Measurements from ENCODE around the gene MYO1B. TPM values are rescaled to one million over a fixed set of nuclear protein-coding genes. Genes with fewer than 3 reads are reported as not detected.

Gene MYO1B
- polyA plus RNA-seq, 1 donor (not counting 4 experiments of a cell fraction or from before 2014, with no cell fraction given): 277 TPM

DNA sequence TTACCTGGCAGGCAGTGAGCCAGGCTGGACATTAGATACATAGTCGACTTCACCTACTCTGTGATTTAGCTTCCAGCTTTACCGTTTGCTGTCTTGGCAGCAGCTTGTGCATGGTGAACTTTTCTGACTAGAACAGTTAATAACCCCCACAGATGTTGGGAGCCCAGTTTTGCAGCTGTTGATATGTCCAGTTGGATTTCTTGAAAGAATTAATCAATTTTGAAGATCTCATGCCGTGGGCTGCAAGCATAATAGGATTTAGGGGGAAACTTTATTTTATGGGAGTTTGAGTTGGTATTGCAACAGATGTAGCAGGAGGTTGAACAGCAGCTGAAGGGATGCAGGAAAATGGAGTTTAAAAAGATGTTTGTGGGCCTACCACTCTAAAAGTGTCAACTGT is 13.8 kb downstream of the MYO1B start:
- Histone ChIP-seq H3K9me3 (ENCODE audit: control insufficient read depth, low read depth, low read length) (no peaks in the 10 kb centered on the region), H3K9ac (ENCODE audit: control insufficient read depth, extremely low read depth, insufficient read depth, low read length) (no peak overlapping the region), H4K20me1 (ENCODE audit: control insufficient read depth, extremely low read depth, insufficient read depth, low read length) (peaks cover 26% of the 10 kb centered on the region), H3K9me1 (ENCODE audit: control insufficient read depth, extremely low read depth, insufficient read depth, low read length) (peaks cover 3% of the 10 kb centered on the region), H3K4me3 (ENCODE audit: control insufficient read depth in 2 of 3, extremely low read depth in 1 of 3, insufficient read depth in 2 of 3, low read depth in 1 of 3, low read length in 3 of 3) (no peak overlapping the region), H3K79me2 (ENCODE audit: control insufficient read depth, insufficient read depth, low read length) (peaks cover 100% of the 10 kb centered on the region), H3K4me1 (ENCODE audit: control insufficient read depth, extremely low read depth, insufficient read depth, low read length) (peaks cover 37% of the 10 kb centered on the region), H3K4me2 (ENCODE audit: control insufficient read depth, extremely low read depth, insufficient read depth, low read depth, low read length) (no peak overlapping the region), H3K27me3 (ENCODE audit: control insufficient read depth, extremely low read depth, insufficient read depth, low read length) (no peaks in the 10 kb centered on the region), H3K36me3 (ENCODE audit: control insufficient read depth in 2 of 2, extremely low read depth in 1 of 2, insufficient read depth in 2 of 2, low read length in 2 of 2) (peaks cover 2 to 19% of the 10 kb centered on the region in 2 experiments), H2AFZ (ENCODE audit: control insufficient read depth, low read length) (no peak overlapping the region), H3K27ac (ENCODE audit: control insufficient read depth, insufficient read depth, low read length) (no peak overlapping the region)
- TF ChIP-seq, protein P1, sequence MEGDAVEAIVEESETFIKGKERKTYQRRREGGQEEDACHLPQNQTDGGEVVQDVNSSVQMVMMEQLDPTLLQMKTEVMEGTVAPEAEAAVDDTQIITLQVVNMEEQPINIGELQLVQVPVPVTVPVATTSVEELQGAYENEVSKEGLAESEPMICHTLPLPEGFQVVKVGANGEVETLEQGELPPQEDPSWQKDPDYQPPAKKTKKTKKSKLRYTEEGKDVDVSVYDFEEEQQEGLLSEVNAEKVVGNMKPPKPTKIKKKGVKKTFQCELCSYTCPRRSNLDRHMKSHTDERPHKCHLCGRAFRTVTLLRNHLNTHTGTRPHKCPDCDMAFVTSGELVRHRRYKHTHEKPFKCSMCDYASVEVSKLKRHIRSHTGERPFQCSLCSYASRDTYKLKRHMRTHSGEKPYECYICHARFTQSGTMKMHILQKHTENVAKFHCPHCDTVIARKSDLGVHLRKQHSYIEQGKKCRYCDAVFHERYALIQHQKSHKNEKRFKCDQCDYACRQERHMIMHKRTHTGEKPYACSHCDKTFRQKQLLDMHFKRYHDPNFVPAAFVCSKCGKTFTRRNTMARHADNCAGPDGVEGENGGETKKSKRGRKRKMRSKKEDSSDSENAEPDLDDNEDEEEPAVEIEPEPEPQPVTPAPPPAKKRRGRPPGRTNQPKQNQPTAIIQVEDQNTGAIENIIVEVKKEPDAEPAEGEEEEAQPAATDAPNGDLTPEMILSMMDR (optimal IDR thresholded peaks at IDR 0.05 in 1 of 3, IDR thresholded peaks at IDR 0.05 in 1 of 3, conservative IDR thresholded peaks at IDR 0.05 in 1 of 3; ENCODE audit: extremely low read depth in 1 of 3, insufficient read depth in 2 of 3, low read length in 3 of 3): no peak
- FAIRE-seq (no peak), DNase-seq (ENCODE audit: low read depth, low spot score) (no peak)
- dilution Hi-C loops (cut with MboI; ENCODE audit: extremely low pct_ligation_motif_present, low sequenced_read_pairs): no loop called here

DNA sequence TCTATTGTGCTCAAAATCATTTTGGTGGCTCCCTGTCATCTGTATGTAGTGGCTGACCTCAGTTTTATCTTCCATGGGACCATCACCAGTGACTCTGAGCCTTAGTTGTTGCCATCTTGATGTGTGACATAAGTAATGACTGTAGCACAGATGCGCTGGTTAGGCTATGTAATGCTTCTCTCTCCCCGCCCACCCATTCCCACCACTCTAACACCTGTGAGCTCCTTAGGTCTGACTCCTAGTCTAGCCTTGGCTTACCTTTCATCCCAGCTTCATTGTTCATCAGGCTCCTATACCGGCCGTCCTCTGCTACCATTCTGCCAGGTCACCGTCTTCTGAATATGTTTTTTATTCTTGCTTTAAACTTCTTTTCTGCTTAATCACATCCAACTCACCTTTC is 17.2 kb downstream of the MYO1B start:
- TF ChIP-seq, protein P1 (optimal IDR thresholded peaks at IDR 0.05 in 1 of 3, IDR thresholded peaks at IDR 0.05 in 1 of 3, conservative IDR thresholded peaks at IDR 0.05 in 1 of 3; ENCODE audit: extremely low read depth in 1 of 3, insufficient read depth in 2 of 3, low read length in 3 of 3): no peak
- TF ChIP-seq EZH2 (IDR thresholded peaks at IDR 0.05; ENCODE audit: low read length): no peak
- H3K9ac ChIP-seq (ENCODE audit: control insufficient read depth, extremely low read depth, insufficient read depth, low read length): no peak overlapping the region
- dilution Hi-C loops (cut with MboI; ENCODE audit: extremely low pct_ligation_motif_present, low sequenced_read_pairs): no loop called here
- FAIRE-seq (peak; percentile 82), DNase-seq (ENCODE audit: low read depth, low spot score) (no peak)
- peak overlapping the region; percentile 2 for H3K4me2 ChIP-seq (ENCODE audit: control insufficient read depth, extremely low read depth, insufficient read depth, low read depth, low read length)
- H3K9me1 ChIP-seq (ENCODE audit: control insufficient read depth, extremely low read depth, insufficient read depth, low read length): peaks cover 6% of the 10 kb centered on the region
- H3K27me3 ChIP-seq (ENCODE audit: control insufficient read depth, extremely low read depth, insufficient read depth, low read length): no peaks in the 10 kb centered on the region
- H4K20me1 ChIP-seq (ENCODE audit: control insufficient read depth, extremely low read depth, insufficient read depth, low read length): peaks cover 46% of the 10 kb centered on the region
- H3K36me3 ChIP-seq (ENCODE audit: control insufficient read depth in 2 of 2, extremely low read depth in 1 of 2, insufficient read depth in 2 of 2, low read length in 2 of 2): peaks cover 2 to 13% of the 10 kb centered on the region in 2 experiments
- H3K4me3 ChIP-seq (ENCODE audit: control insufficient read depth in 2 of 3, extremely low read depth in 1 of 3, insufficient read depth in 2 of 3, low read depth in 1 of 3, low read length in 3 of 3): no peak overlapping the region
- no peak overlapping the region for H3K27ac ChIP-seq (ENCODE audit: control insufficient read depth, insufficient read depth, low read length)
- H3K9me3 ChIP-seq (ENCODE audit: control insufficient read depth, low read depth, low read length): no peaks in the 10 kb centered on the region
- peaks cover 100% of the 10 kb centered on the region for H3K79me2 ChIP-seq (ENCODE audit: control insufficient read depth, insufficient read depth, low read length)
- H3K4me1 ChIP-seq (ENCODE audit: control insufficient read depth, extremely low read depth, insufficient read depth, low read length): peaks cover 48% of the 10 kb centered on the region
- H2AFZ ChIP-seq (ENCODE audit: control insufficient read depth, low read length): no peak overlapping the region
